GM13976 (cell line): ENCODE results near the gene VPS18.

ENCODE experiments used
- DNase-seq: peaks from one replicate; pipeline ENCODE4 v3.0.0; 2012; ENCODE audit warnings: low spot score
- CTCF ChIP-seq: IDR thresholded peaks from 2 replicates; pipeline ENCODE4 v1.5.1; 2012; ENCODE audit warnings: borderline replicate concordance, mild to moderate bottlenecking; ENCODE audit not compliant: insufficient read depth; ENCODE audit errors: extremely low read depth, missing control alignments, control extremely low read depth
- in situ Hi-C: fragments of 300-500 bp; cut with MboI; formaldehyde crosslinking; loops from one replicate; pipeline ENCODE4 v1.12.0; 2022; ENCODE audit warnings: low sequenced_read_pairs, mixed read lengths, inconsistent platforms; ENCODE audit not compliant: unreplicated experiment

The VPS18 gene

GRCh38 chr15:40900256-40901052, 6.2 kb downstream of the VPS18 start:
- in situ Hi-C loops, result loop anchor here (25.0 kb wide), 1 partner anchor 112 kb away; no protein-coding TSS in a partner anchor
- TF ChIP-seq CTCF, result no peak
- no peak for DNase-seq

- no peak for DNase-seq
- in situ Hi-C loops, result loop anchor here (25.0 kb wide), 1 partner anchor 111 kb away; no protein-coding TSS in a partner anchor
- no peak for TF ChIP-seq CTCF
Measured at GRCh38 chr15:40901053-40901443, 6.8 kb downstream of the VPS18 start.

- no peak for DNase-seq
- in situ Hi-C loops, result loop anchor here (25.0 kb wide), 1 partner anchor 109 kb away; no protein-coding TSS in a partner anchor
- no peak for TF ChIP-seq CTCF
Measured at GRCh38 chr15:40902605-40903561, 8.6 kb downstream of the VPS18 start.

- no peak for DNase-seq
- in situ Hi-C loops, result loop anchor here (25.0 kb wide), 1 partner anchor 108 kb away; no protein-coding TSS in a partner anchor
- TF ChIP-seq CTCF, result no peak
Measured at GRCh38 chr15:40904552-40905201, 10.4 kb downstream of the VPS18 start.

GRCh38 chr15:40906091-40906990, 12.1 kb downstream of the VPS18 start:
- in situ Hi-C loops, result loop anchor here (25.0 kb wide), 1 partner anchor 106 kb away; no protein-coding TSS in a partner anchor
- peak; percentile 79 for TF ChIP-seq CTCF
- peak; percentile 88 for DNase-seq
